Loucy (cell line): Measurements from ENCODE around the gene ST6GAL1.

Experiments used
- EZH2phosphoT487 ChIP-seq: fragments of 200-600 bp; IDR thresholded peaks from 2 replicates; pipeline ENCODE4 v1.6.1; 2018; ENCODE audit warnings: antibody characterized with exemption, mild to moderate bottlenecking, moderate library complexity, borderline replicate concordance
- TF ChIP-seq, protein P1 (sequence below): fragments of 200-600 bp; sonication (generic); conservative IDR thresholded peaks from 2 replicates; pipeline ENCODE4 v1.5.1; 2014; ENCODE audit warnings: mild to moderate bottlenecking, antibody characterized with exemption, low read length

DNA sequence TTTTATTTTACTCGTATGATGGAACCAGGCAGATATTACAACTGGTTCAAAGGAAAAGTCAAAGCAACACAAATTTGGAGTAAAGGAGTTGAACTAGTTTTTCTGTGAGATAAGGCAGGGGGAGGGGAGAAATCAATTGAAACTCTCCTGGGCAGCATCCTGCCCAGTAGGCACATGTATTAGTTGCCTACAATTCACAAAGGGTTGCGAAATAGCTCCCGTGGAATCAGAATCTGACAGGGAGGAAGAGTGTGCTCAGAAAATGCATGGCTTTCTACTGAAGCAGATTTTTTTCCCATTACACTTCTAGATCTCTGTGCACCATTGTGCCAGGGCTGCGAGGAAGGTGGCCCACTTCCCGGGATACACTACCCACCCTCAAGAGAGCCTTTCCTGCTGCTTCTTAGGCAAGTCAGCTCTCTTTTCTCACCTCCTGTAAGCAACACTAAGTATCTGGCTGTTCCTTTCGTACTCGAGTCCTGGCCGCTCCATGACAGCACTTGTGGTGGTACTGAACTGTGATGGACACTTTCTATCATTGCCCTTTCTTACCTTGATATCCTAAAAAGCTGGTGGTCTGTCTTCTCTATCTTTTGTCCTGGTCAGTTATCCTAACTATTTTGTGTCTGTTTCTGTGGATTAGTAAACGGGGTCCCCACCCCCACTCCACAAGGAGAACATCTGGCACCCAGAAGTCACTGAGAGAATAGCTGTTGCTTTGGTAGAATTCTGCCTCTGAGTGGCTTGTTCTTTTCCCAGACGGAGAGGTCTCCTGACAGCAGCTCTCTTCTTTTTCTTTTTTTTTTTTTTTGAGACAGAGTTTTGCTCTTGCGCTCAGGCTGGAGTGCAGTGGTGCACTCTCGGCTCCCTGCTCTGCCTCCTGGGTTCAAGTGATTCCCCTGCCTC is 134.1 kb downstream of the ST6GAL1 start:
- no peak for TF ChIP-seq EZH2phosphoT487
- TF ChIP-seq, protein P1, sequence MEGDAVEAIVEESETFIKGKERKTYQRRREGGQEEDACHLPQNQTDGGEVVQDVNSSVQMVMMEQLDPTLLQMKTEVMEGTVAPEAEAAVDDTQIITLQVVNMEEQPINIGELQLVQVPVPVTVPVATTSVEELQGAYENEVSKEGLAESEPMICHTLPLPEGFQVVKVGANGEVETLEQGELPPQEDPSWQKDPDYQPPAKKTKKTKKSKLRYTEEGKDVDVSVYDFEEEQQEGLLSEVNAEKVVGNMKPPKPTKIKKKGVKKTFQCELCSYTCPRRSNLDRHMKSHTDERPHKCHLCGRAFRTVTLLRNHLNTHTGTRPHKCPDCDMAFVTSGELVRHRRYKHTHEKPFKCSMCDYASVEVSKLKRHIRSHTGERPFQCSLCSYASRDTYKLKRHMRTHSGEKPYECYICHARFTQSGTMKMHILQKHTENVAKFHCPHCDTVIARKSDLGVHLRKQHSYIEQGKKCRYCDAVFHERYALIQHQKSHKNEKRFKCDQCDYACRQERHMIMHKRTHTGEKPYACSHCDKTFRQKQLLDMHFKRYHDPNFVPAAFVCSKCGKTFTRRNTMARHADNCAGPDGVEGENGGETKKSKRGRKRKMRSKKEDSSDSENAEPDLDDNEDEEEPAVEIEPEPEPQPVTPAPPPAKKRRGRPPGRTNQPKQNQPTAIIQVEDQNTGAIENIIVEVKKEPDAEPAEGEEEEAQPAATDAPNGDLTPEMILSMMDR: no peak
